DMS79 treated with DMSO at 0.1 percent for 48 hours (cell line): ENCODE results near the gene ATP2A3.

Experiments
- DNase-seq: peaks from one replicate; lab custom pipeline; 2025; lab: John Stamatoyannopoulos, UW

ATP2A3 gene

GRCh38 chr17:3972931-3973330 is 8.7 kb upstream of the ATP2A3 start:
- no peak for DNase-seq

DNA sequence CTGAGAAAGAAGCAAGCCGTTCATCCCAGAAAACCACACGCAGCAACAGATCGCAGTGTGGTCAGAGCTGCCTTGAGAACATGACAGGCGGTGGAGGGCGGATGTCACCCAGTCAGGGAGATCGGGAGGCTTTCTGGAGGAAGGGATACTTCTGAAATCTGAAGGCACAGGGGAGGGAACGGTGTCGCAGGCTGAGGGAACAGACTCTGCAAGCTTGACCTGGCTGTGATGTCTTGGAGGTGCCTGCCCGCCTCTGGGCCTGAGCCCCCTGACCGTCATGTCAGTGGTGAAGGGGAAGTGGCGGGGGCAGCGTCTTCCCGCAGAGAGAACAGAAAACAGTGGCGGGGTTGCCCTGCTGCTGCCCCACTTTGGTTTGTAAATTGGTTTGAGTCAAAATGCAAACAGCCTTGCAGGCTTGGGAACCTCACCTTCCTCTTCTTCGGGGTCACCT is 8.1 kb upstream of the ATP2A3 start:
- no peak for DNase-seq

DNA sequence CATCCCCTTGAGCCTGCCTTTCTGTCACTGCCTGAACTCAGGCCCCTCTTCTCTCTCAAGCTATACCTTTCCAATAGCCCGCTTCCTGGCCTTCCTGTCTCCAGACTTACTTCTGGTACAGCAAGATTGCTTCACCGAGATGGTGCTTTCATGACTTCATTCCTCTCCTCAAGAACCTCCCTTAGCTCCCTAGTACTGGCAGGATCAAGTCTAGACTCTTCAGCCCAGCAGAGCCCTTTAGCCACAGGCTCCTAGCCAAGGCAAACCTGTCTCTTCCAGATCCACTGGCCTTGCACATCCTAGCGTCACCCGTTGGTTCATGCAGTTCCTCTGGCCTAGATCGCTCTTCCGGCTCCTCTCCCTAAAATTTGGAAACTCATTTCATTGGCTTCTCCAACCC is 6.4 kb upstream of the ATP2A3 start:
- no peak for DNase-seq

GRCh38 chr17:3969963-3970362 is 5.7 kb upstream of the ATP2A3 start:
- DNase-seq = no peak

GRCh38 chr17:3968886-3969524 is 4.8 kb upstream of the ATP2A3 start:
- no peak for DNase-seq

- no peak for DNase-seq
These were observed 3.8 kb upstream of the ATP2A3 start for GRCh38 chr17:3968015-3968414.

- DNase-seq = no peak
These were observed 2.6 kb upstream of the ATP2A3 start for GRCh38 chr17:3966720-3967363.

DNA sequence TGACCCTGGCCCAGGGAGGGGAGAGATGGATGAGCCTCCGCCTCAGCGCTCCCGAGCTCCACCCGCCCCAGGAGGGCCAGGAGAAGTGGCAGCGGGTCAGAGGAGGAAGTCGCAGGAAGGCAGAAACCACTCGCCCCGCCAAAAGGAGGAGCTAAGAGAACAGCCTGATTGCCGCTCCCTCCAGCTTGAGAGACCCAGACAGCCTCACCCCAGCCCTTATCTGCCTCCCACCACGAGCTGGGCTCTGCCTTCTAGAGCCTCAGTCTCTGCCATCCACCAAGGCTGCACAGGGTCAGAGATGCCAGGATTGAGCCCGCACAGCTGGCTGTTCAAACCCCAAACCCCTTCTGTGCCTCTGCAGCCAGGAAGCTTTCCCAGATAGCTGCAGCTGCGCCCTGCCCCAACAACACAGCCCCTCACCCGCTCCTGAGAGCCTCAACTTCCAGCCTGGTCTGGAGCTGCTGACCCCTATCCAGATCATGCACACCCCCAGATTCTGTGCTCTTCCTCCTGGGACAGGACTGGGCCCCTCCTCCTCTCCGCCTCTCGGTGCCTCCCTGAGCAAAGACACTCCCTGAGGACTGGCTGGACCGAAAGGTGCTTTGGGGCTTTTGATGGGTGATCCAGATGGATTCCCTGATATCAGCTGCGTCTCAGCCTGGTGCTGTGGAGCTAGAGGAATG is 1.0 kb upstream of the ATP2A3 start:
- DNase-seq = peak; percentile 84

GRCh38 chr17:3963237-3964201 is 718 bp downstream of the ATP2A3 start:
- no peak for DNase-seq

- DNase-seq = no peak
These were observed 1.3 kb downstream of the ATP2A3 start for GRCh38 chr17:3962965-3963236.

DNA sequence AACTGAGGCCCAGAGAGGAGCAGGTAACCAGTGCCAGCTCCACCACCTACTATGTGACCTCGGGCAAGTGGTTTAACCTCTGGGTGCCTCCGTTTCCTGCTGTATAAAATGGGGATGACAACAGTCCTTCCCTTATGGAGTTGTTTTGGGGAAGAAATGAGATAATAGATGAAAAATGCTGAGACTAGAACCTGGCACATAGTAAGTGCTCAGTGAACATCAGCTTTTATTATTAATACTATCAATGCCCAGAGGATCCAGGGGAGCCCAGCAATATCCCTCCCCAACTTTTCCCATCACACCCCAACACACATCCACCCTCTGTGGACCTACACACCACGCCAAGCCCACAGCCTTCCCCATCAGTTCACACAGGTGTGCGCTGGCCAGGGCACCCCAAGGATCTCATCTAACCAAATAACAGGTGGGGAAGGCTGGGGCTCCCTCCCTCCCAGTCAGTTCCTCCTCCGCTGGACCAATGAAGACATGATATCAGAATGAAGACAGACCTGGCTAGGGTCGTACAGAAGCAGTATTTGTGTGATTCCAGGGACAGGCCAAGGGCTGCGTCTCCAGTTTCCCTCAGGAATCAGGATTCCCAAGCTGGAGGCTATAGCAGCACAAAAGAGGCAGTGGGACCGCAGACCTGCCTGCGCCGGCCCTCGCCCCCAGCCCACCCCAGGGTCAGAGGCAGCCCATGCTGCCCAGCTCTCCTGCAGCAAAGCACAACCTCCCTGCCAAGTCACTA is 1.8 kb downstream of the ATP2A3 start:
- no peak for DNase-seq

DNA sequence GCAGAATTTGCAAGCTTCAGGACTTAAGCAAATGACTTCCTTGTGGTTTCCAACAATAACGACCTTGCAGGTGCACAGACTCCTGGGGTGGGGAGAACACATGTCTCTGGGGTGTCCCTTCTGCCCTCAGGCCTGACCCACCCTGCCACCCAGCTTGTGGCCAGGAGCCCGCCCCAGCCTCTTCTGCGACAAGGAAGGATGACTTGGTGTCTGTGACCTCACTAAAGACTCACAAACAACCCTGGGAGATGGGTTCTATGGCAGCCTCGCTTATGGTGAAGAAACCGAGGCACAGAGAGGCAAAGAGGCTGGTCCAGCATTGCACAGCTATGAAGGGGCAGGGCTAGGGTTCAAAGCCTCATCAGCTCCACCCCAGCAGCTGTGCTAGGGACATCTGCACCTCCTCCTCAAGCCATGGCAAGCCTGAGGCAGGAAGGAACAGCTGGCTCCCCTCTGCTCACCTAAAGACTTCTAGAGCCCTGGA is 2.6 kb downstream of the ATP2A3 start:
- peak; percentile 20 for DNase-seq

GRCh38 chr17:3960764-3961163 is 3.5 kb downstream of the ATP2A3 start:
- peak; percentile 58 for DNase-seq

DNA sequence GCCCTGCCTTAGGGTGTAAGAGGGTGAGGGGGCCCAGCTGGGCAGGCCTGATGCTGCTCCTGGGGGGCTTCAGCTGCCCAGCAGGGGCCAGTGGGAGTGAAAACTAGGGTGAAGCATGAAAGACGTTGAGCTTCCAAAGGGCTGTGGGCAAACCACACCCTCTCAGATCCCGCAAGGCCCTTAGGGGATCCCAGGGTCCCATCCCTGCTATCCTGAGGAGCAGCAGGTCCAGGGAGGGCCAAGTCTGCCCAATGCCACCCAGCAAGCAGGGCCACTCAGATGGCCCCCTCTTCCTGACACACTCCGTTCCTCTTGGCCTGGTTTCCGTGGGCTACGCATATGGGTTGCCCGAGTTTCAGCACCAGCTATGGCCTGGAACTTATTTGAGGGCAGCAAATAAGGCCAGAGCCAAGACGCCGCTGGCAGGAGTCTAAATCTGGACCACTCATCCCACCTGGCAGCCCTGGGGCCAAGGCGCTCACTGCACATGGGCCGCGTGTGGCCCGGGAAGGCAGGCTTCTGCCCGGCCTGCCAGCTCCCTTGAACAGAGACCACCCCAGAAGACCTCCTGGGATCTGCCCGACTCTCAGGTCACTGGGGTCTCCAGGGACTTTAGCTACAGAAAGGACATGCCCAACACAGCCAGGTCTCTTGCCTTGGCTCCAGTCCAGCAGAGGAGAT is 4.2 kb downstream of the ATP2A3 start:
- DNase-seq = no peak

DNA sequence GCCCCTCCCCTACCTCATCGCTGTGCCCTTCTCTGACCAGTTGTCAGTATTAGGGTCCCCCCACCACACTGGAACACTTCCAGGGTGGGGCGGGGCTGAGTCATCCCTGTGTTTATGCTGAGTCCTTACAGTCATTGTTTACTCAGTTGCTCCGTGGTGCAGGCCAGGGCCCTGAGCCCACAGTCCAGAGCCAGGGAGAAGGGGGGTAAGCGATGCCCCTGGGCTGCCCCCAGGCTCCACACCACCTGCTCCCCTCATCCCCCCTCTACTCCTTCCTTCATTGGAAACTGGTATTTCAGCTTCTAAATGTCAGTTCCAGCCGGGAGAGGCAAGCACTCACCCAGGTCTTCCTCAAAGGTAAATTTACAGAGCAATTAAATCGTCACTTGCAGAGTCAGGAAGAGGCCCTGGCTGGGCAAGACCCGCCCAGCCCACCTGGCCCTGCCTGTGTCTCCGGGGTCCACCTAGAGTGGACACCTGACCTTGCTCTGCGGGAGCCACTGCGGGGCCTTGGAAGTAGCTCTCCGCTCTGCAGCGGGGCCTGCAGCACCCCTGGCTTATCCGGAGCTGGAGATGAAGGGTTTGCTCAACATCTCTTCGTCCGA is 4.8 kb downstream of the ATP2A3 start:
- peak; percentile 64 for DNase-seq

DNA sequence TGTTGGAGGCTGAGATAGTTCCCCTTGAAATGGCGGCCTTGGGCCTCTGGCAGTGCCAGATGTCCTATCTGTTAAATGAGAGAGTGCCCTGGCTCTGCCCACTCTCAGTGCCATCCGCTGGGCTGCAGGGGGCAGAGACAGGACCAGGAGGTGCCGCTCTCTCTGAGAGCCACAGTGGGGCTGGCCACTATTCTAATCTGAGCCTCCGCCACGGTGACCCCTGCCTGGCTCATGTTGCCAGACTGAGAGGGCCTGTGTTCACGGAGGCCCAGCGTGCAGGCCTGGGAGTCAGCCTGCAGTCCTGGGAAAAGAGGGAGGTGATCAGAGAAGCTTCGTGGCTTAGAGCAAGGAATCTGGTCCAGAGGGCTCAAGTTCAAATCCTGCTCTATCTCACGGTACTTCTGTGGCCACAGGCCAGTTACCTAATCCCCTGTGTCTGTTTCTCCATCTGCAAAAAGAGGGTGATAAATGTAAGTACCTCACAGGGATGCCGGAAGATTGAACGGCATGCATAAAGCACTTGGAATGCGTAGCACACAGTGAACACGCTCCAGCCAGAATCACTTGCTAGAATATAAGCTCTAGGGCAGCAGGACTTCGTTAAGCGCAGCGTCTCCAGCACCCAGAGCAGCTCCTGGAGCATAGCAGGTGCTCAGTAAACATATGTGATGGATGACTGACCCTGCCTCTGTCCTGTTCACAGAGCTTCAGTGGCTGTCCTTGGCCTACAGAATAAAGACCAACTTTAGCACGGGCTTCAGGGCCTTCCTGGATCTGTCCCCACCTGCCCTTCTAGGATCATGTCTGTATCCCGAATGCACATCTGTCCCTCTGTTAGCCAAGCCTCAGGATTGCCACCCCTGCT is 6.3 kb downstream of the ATP2A3 start:
- DNase-seq = no peak

- DNase-seq = no peak
These were observed 7.3 kb downstream of the ATP2A3 start for GRCh38 chr17:3956983-3957382.

- no peak for DNase-seq
These were observed 7.8 kb downstream of the ATP2A3 start for GRCh38 chr17:3956327-3956957.

GRCh38 chr17:3955673-3955988 is 8.6 kb downstream of the ATP2A3 start:
- DNase-seq = no peak
